ENCODE measurements around the gene SLX1A.
"Not testable (repeated sequence)": the region's sequence is repeated elsewhere in the genome, so short reads cannot be mapped to it uniquely, and the experiment has no call there.

GRCh38 chr16:30194172-30194925 is 674 bp downstream of the SLX1A start:
- TF ChIP-seq ZNF274 (IDR thresholded peaks at IDR 0.05; ENCODE audit: low read depth, low read length); YY1 (IDR thresholded peaks at IDR 0.05; ENCODE audit: insufficient read depth, insufficient read length): not testable (repeated sequence)

Data from NT2/D1 (cell line).